Bronchial epithelial cell (primary cell): ENCODE results near the gene EID2B. TPM values are rescaled to one million over a fixed set of nuclear protein-coding genes. Genes with fewer than 3 reads are reported as not detected.

Experiments
- DNase-seq: peaks from one replicate; pipeline ENCODE4 v3.0.0-alpha.2; 2010; ENCODE audit warnings: low read depth
- FAIRE-seq: peaks from 2 replicates; lab custom pipeline; 2011; peaks lifted over from hg19 to GRCh38; lab: Jason Lieb, UNC
- H3K27me3 ChIP-seq: 2 replicates; pipeline ENCODE4 v1.5.1; 2011; ENCODE audit warnings: low read length; ENCODE audit not compliant: control insufficient read depth, insufficient read depth
- H3K36me3 ChIP-seq: 2 replicates; pipeline ENCODE4 v1.5.1; 2011; ENCODE audit warnings: low read length; ENCODE audit not compliant: control insufficient read depth, insufficient read depth
- H3K4me3 ChIP-seq: 2 replicates; pipeline ENCODE4 v1.5.1; 2011; ENCODE audit warnings: mild to moderate bottlenecking, low read depth, low read length, control low read depth
- CTCF ChIP-seq: IDR thresholded peaks from 2 replicates; pipeline ENCODE4 v1.5.1; 2011; ENCODE audit warnings: mild to moderate bottlenecking, moderate library complexity, low read length, control low read depth, inconsistent platforms; ENCODE audit not compliant: insufficient read depth, severe bottlenecking
- total RNA-seq: library from RNA; depleted of rRNA; stranded (reverse); fragments of >200 nt; gene quantifications from 2 replicates; pipeline ENCODE4 v1.2.1, GENCODE V29; 2014

EID2B gene
- total RNA-seq, 1 donor from 2014 or later: 0.79 TPM

GRCh38 chr19:39502640-39503417 lies 29.8 kb downstream of the EID2B start:
- DNase-seq: peak; percentile 29
- TF ChIP-seq CTCF: peak; percentile 79
- Histone ChIP-seq H3K36me3 (no peaks in the 10 kb centered on the region), H3K27me3 (peaks cover 5% of the 10 kb centered on the region), H3K4me3 (no peak overlapping the region)
- FAIRE-seq: no peak

GRCh38 chr19:39501340-39501739 lies 31.3 kb downstream of the EID2B start:
- TF ChIP-seq CTCF: no peak
- no peak for FAIRE-seq
- no peaks in the 10 kb centered on the region for H3K36me3 ChIP-seq
- DNase-seq: no peak
- H3K27me3 ChIP-seq: peaks cover 5% of the 10 kb centered on the region
- H3K4me3 ChIP-seq: no peak overlapping the region

GRCh38 chr19:39500543-39500942 lies 32.1 kb downstream of the EID2B start:
- no peaks in the 10 kb centered on the region for H3K36me3 ChIP-seq
- H3K27me3 ChIP-seq: peaks cover 5% of the 10 kb centered on the region
- FAIRE-seq (no peak), DNase-seq (no peak)
- H3K4me3 ChIP-seq: no peak overlapping the region
- no peak for TF ChIP-seq CTCF

GRCh38 chr19:39499932-39500331 lies 32.7 kb downstream of the EID2B start:
- Histone ChIP-seq H3K36me3 (no peaks in the 10 kb centered on the region), H3K27me3 (peaks cover 5% of the 10 kb centered on the region), H3K4me3 (no peak overlapping the region)
- no peak for TF ChIP-seq CTCF
- FAIRE-seq (no peak), DNase-seq (no peak)

- no peak for DNase-seq
- Histone ChIP-seq H3K4me3 (no peak within 1 kb of the TSS), H3K36me3 (no peaks in the 10 kb centered on the region), H3K27me3 (peaks cover 5% of the 10 kb centered on the region)
- TF ChIP-seq CTCF: no peak
- no peak for FAIRE-seq
Observed at GRCh38 chr19:39498798-39499642, 33.6 kb downstream of the EID2B start, which contains the start of gene DLL3. Gene DLL3, plus strand, starts transcription at chr19:39498947. Its CDS starts 28 bp downstream, at chr19:39498975.
